ENCODE results near the gene ACAD8. TPM values are rescaled to one million over a fixed set of nuclear protein-coding genes. Genes with fewer than 3 reads are reported as not detected.
A peak's percentile ranks its signal among the peaks of the same experiment; 100 is the strongest.

Gene ACAD8
- total RNA-seq, 1 donor from 2014 or later: 48.4 TPM

DNA sequence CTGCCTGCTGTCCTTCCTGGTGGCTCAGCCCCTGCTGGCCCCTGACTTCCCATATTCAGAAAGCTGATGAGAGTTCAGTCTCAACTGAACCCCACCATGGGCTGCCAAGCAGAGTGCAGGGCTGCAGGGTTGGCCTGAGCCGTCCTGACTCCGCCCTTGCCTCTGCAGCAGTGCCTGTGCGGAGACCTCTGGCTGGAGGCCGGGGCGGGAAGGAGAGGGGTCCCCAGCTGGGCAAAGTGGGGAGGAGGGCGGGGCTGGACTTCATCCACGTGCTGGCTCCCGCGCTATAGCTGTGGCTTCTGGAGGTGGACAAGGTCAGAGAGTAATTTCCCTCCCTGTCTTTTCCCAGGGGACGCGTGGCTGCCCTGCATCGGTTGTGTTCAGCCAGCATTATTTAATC lies 36.4 kb downstream of the ACAD8 start:
- H3K4me1 ChIP-seq: no peaks in the 10 kb centered on the region
- H3K36me3 ChIP-seq: no peaks in the 10 kb centered on the region
- H3K4me1 Mint-ChIP-seq: peaks cover 21% of the 10 kb centered on the region
- TF ChIP-seq EZH2phosphoT487 (IDR thresholded peaks at IDR 0.05) (no peak), EZH2 (IDR thresholded peaks at IDR 0.05) (no peak)
- TF ChIP-seq, protein P1, sequence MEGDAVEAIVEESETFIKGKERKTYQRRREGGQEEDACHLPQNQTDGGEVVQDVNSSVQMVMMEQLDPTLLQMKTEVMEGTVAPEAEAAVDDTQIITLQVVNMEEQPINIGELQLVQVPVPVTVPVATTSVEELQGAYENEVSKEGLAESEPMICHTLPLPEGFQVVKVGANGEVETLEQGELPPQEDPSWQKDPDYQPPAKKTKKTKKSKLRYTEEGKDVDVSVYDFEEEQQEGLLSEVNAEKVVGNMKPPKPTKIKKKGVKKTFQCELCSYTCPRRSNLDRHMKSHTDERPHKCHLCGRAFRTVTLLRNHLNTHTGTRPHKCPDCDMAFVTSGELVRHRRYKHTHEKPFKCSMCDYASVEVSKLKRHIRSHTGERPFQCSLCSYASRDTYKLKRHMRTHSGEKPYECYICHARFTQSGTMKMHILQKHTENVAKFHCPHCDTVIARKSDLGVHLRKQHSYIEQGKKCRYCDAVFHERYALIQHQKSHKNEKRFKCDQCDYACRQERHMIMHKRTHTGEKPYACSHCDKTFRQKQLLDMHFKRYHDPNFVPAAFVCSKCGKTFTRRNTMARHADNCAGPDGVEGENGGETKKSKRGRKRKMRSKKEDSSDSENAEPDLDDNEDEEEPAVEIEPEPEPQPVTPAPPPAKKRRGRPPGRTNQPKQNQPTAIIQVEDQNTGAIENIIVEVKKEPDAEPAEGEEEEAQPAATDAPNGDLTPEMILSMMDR (IDR thresholded peaks at IDR 0.05): no peak
- H3K27ac ChIP-seq: no peak overlapping the region
- H3K9ac ChIP-seq: no peak overlapping the region
- no peak overlapping the region for H3K4me2 ChIP-seq
- H3K36me3 Mint-ChIP-seq: no peaks in the 10 kb centered on the region
- H3K9me3 Mint-ChIP-seq: no peaks in the 10 kb centered on the region
- no peaks in the 10 kb centered on the region for H3F3A ChIP-seq (ENCODE audit: low read depth)
- no peak overlapping the region for H2AFZ ChIP-seq (replicated peaks)
- H3K27ac Mint-ChIP-seq: no peak overlapping the region
- no peak overlapping the region for H3K4me3 Mint-ChIP-seq
- no peak overlapping the region for H3K4me3 ChIP-seq
- peaks cover 11% of the 10 kb centered on the region for H3K27me3 Mint-ChIP-seq (ENCODE audit: insufficient read depth, low read depth)
- H4K20me1 ChIP-seq (ENCODE audit: low read depth): no peaks in the 10 kb centered on the region
- no peaks in the 10 kb centered on the region for H3K27me3 ChIP-seq
- no peaks in the 10 kb centered on the region for H3K79me2 ChIP-seq (ENCODE audit: low read depth)
- peak; percentile 50 for DNase-seq (ENCODE audit: low spot score)
- no peaks in the 10 kb centered on the region for H3K9me3 ChIP-seq (ENCODE audit: low read depth)

DNA sequence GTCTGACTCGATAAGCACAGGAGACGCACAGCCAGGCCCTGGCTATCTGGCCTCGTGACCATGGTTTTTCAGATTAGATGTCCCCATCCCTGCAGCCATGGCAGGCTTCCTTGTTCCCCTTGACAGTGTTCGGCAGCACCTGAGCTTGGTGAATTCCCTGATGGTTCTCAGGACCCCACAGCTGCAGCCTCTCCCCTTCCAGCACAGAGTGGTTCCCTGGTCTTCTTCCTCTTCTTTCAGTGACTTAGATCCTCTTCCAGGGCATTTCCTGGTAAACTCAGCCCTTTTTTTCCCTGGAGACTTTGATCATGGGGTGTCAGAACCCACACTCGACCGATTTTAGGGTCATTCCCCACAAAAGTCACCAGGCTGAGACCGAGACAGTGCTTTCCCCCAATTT lies 37.3 kb downstream of the ACAD8 start:
- Histone ChIP-seq H3K4me3 (no peak overlapping the region), H3K79me2 (ENCODE audit: low read depth) (no peaks in the 10 kb centered on the region), H2AFZ (replicated peaks) (no peak overlapping the region), H3K36me3 (no peaks in the 10 kb centered on the region), H3F3A (ENCODE audit: low read depth) (no peaks in the 10 kb centered on the region), H3K27ac (no peak overlapping the region), H3K4me1 (no peaks in the 10 kb centered on the region), H4K20me1 (ENCODE audit: low read depth) (no peaks in the 10 kb centered on the region), H3K9me3 (ENCODE audit: low read depth) (no peaks in the 10 kb centered on the region), H3K9ac (no peak overlapping the region), H3K4me2 (no peak overlapping the region), H3K27me3 (no peaks in the 10 kb centered on the region)
- H3K27me3 Mint-ChIP-seq (ENCODE audit: insufficient read depth, low read depth): peaks cover 9% of the 10 kb centered on the region
- H3K9me3 Mint-ChIP-seq: no peaks in the 10 kb centered on the region
- no peaks in the 10 kb centered on the region for H3K36me3 Mint-ChIP-seq
- TF ChIP-seq EZH2 (IDR thresholded peaks at IDR 0.05) (no peak), EZH2phosphoT487 (IDR thresholded peaks at IDR 0.05) (no peak)
- TF ChIP-seq, protein P1 (IDR thresholded peaks at IDR 0.05): no peak
- no peak overlapping the region for H3K4me3 Mint-ChIP-seq
- no peak for DNase-seq (ENCODE audit: low spot score)
- H3K27ac Mint-ChIP-seq: peak overlapping the region; percentile 64
- peaks cover 21% of the 10 kb centered on the region for H3K4me1 Mint-ChIP-seq

DNA sequence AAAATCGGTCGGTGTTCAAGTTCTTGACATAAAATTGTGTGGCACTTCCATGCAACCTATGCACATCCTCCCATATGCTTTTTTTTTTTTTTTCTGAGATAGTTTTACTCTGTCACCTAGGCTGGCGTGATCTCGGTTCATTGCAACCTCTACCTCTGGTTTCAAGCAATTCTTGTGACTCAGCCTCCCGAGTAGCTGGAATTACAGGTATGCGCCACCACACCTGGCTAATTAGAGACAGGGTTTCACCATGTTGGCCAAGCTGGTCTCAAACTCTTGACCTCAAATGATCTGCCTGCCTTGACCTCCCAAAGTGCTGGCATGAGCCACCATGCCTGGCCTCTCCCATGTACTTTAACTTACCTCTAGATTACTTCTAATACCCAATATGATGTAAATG lies 37.8 kb downstream of the ACAD8 start:
- Histone ChIP-seq H3K27me3 (no peaks in the 10 kb centered on the region), H3F3A (ENCODE audit: low read depth) (no peaks in the 10 kb centered on the region), H3K4me3 (no peak overlapping the region), H3K27ac (no peak overlapping the region), H4K20me1 (ENCODE audit: low read depth) (no peaks in the 10 kb centered on the region), H3K4me1 (no peaks in the 10 kb centered on the region), H3K9me3 (ENCODE audit: low read depth) (no peaks in the 10 kb centered on the region), H3K4me2 (no peak overlapping the region), H3K9ac (no peak overlapping the region), H2AFZ (replicated peaks) (no peak overlapping the region), H3K36me3 (no peaks in the 10 kb centered on the region), H3K79me2 (ENCODE audit: low read depth) (no peaks in the 10 kb centered on the region)
- TF ChIP-seq EZH2phosphoT487 (IDR thresholded peaks at IDR 0.05): no peak
- TF ChIP-seq, protein P1 (IDR thresholded peaks at IDR 0.05): no peak
- no peak for TF ChIP-seq EZH2 (IDR thresholded peaks at IDR 0.05)
- Mint-ChIP-seq H3K4me1 (peaks cover 21% of the 10 kb centered on the region), H3K36me3 (no peaks in the 10 kb centered on the region), H3K27ac (no peak overlapping the region), H3K4me3 (no peak overlapping the region), H3K27me3 (ENCODE audit: insufficient read depth, low read depth) (peaks cover 9% of the 10 kb centered on the region), H3K9me3 (no peaks in the 10 kb centered on the region)
- DNase-seq (ENCODE audit: low spot score): no peak
